ENCODE measurements around the gene RABGAP1L.

GRCh38 chr1:174682419-174683008, 523.2 kb downstream of the RABGAP1L start:
- no peak for TF ChIP-seq CTCF (IDR thresholded peaks at IDR 0.05; ENCODE audit: insufficient read depth, low read length, poor library complexity, severe bottlenecking)
- no peak for TF ChIP-seq EZH2phosphoT487 (conservative IDR thresholded peaks at IDR 0.05; ENCODE audit: low read length)
